H1 (cell line): Measurements from ENCODE around the gene BTBD9. TPM values are rescaled to one million over a fixed set of nuclear protein-coding genes. Genes with fewer than 3 reads are reported as not detected.

Experiments
- CTCF ChIA-PET: fragments of 300-600 bp; sonication (Branson Sonifier 250); formaldehyde crosslinking; loops from one replicate; lab custom pipeline; 2021; ENCODE audit not compliant: partially characterized antibody; lab: Charles Lee
- POLR2A ChIA-PET: fragments of 300-600 bp; sonication (Branson Sonifier 250); formaldehyde crosslinking; loops from one replicate; lab custom pipeline; 2021; ENCODE audit warnings: inconsistent platforms; ENCODE audit not compliant: partially characterized antibody; lab: Charles Lee
- DNase-seq, 2 experiments: peaks; one replicate each; pipeline versions ENCODE4 v3.0.0 to v3.0.0-alpha.2; 2010 to 2022; ENCODE audit warnings: low spot score in 2 of 2, low read depth in 1 of 2, mixed read lengths in 1 of 2
- FAIRE-seq: peaks from 2 replicates; lab custom pipeline; 2011; peaks lifted over from hg19 to GRCh38; lab: Jason Lieb, UNC
- H2AFZ ChIP-seq: 2 replicates; pipeline ENCODE4 v1.8.1; 2012; ENCODE audit warnings: low read length, inconsistent platforms
- H2AK5ac ChIP-seq: 2 replicates; pipeline ENCODE4 v1.6.1; 2013; ENCODE audit warnings: low read depth, low read length
- H2BK120ac ChIP-seq: replicated peaks from 2 replicates; pipeline ENCODE3; 2013; ENCODE audit warnings: low read depth, low read length, inconsistent platforms
- H2BK12ac ChIP-seq: 2 replicates; pipeline ENCODE4 v1.6.1; 2013; ENCODE audit warnings: low read depth, low read length
- H2BK15ac ChIP-seq: 2 replicates; pipeline ENCODE4 v1.6.1; 2013; ENCODE audit warnings: low read length
- H2BK20ac ChIP-seq: 2 replicates; pipeline ENCODE4 v1.6.1; 2013; ENCODE audit warnings: low read length
- H2BK5ac ChIP-seq: 2 replicates; pipeline ENCODE4 v1.6.1; 2013; ENCODE audit warnings: low read depth, low read length
- H3K14ac ChIP-seq: 2 replicates; pipeline ENCODE4 v1.6.1; 2013; ENCODE audit warnings: inconsistent platforms; ENCODE audit not compliant: insufficient read length
- H3K18ac ChIP-seq: 2 replicates; pipeline ENCODE4 v1.6.1; 2013; ENCODE audit warnings: low read length; ENCODE audit errors: extremely low read depth
- H3K23ac ChIP-seq: 2 replicates; pipeline ENCODE4 v1.6.1; 2013; ENCODE audit warnings: inconsistent platforms; ENCODE audit not compliant: insufficient read length
- H3K23me2 ChIP-seq: 2 replicates; pipeline ENCODE4 v1.6.1; 2013; ENCODE audit warnings: low read depth, low read length
- H3K27ac ChIP-seq: 2 replicates; pipeline ENCODE4 v1.6.1; 2011; ENCODE audit warnings: low read depth, low read length, inconsistent platforms
- H3K27me3 ChIP-seq, 4 experiments: replicated peaks in 1 of 4; 1 replicate in 1 of 4; 2 replicates in 3 of 4; pipeline versions ENCODE4 v1.6.1 to v1.8.1; 2011 to 2013; ENCODE audit warnings: low read length in 3 of 4, mild to moderate bottlenecking in 3 of 4, inconsistent platforms in 2 of 4, mixed read lengths in 2 of 4, moderate library complexity in 1 of 4; ENCODE audit not compliant: control insufficient read depth in 3 of 4, insufficient read depth in 3 of 4; ENCODE audit errors: extremely low read depth in 1 of 4
- H3K36me3 ChIP-seq, 4 experiments: 2 replicates each; pipeline versions ENCODE4 v1.6.1 to v1.8.1; 2011 to 2013; ENCODE audit warnings: mild to moderate bottlenecking in 4 of 4, low read length in 3 of 4, moderate library complexity in 2 of 4, control low read depth in 1 of 4, inconsistent platforms in 1 of 4; ENCODE audit not compliant: insufficient read depth in 4 of 4, control insufficient read depth in 2 of 4
- H3K4ac ChIP-seq: replicated peaks from 2 replicates; pipeline ENCODE3; 2013; ENCODE audit warnings: low read length, low read depth, mixed read lengths, inconsistent platforms; ENCODE audit not compliant: insufficient read length
- H3K4me1 ChIP-seq, 4 experiments: replicated peaks in 1 of 4; 1 replicate in 1 of 4; 2 replicates in 3 of 4; pipeline versions ENCODE4 v1.6.1 to v1.8.1; 2011 to 2013; ENCODE audit warnings: low read length in 3 of 4, inconsistent platforms in 2 of 4, mixed read lengths in 1 of 4; ENCODE audit not compliant: insufficient read depth in 4 of 4, control insufficient read depth in 3 of 4
- H3K4me2 ChIP-seq, 2 experiments: 2 replicates each; pipeline versions ENCODE4 v1.6.1 to v1.8.1; 2011 to 2013; ENCODE audit warnings: low read depth in 2 of 2, low read length in 2 of 2, control low read depth in 1 of 2, inconsistent platforms in 1 of 2, mild to moderate bottlenecking in 1 of 2; ENCODE audit not compliant: insufficient read depth in 1 of 2
- H3K4me3 ChIP-seq, 4 experiments: fragments of 200-600, 300-600 bp in 1 of 4; sonication (generic), shearing (Covaris generic), sonication (Bioruptor Twin) in 1 of 4; 2 replicates each; pipeline versions ENCODE4 v1.5.1 to v1.8.1; 2011 to 2016; ENCODE audit warnings: low read length in 4 of 4, low read depth in 3 of 4, control low read depth in 2 of 4, inconsistent platforms in 2 of 4, mild to moderate bottlenecking in 2 of 4, mixed read lengths in 1 of 4, moderate library complexity in 1 of 4; ENCODE audit not compliant: insufficient read depth in 2 of 4; ENCODE audit errors: extremely low read depth in 1 of 4
- H3K56ac ChIP-seq: replicated peaks from 2 replicates; pipeline ENCODE3; 2013; ENCODE audit warnings: low read depth, mild to moderate bottlenecking, mixed read lengths, low read length, inconsistent platforms; ENCODE audit not compliant: insufficient read length
- H3K79me1 ChIP-seq: 2 replicates; pipeline ENCODE4 v1.6.1; 2013; ENCODE audit warnings: low read depth, low read length, control low read depth
- H3K79me2 ChIP-seq, 2 experiments: 2 replicates each; pipeline versions ENCODE4 v1.6.1 to v1.8.1; 2012 to 2013; ENCODE audit warnings: low read length in 2 of 2, mild to moderate bottlenecking in 2 of 2, inconsistent platforms in 1 of 2; ENCODE audit not compliant: insufficient read depth in 2 of 2, control insufficient read depth in 1 of 2
- H3K9ac ChIP-seq, 4 experiments: replicated peaks in 1 of 4; 1 replicate in 1 of 4; 2 replicates in 3 of 4; pipeline versions ENCODE4 v1.6.1 to v1.8.1; 2011 to 2013; ENCODE audit warnings: low read depth in 3 of 4, low read length in 3 of 4, control low read depth in 2 of 4, mild to moderate bottlenecking in 2 of 4, moderate library complexity in 2 of 4, inconsistent platforms in 1 of 4; ENCODE audit errors: extremely low read depth in 1 of 4
- H3K9me3 ChIP-seq, 2 experiments: 2 replicates each; pipeline versions ENCODE4 v1.6.1 to v1.8.1; 2012 to 2013; ENCODE audit warnings: mild to moderate bottlenecking in 2 of 2, moderate library complexity in 2 of 2, control low read depth in 1 of 2, inconsistent platforms in 1 of 2, low read depth in 1 of 2, low read length in 1 of 2, mixed read lengths in 1 of 2; ENCODE audit not compliant: insufficient read depth in 2 of 2
- H4K20me1 ChIP-seq, 2 experiments: replicated peaks in 1 of 2; 2 replicates each; pipeline versions ENCODE3 to v1.8.1; 2011 to 2013; ENCODE audit warnings: inconsistent platforms in 2 of 2, low read length in 2 of 2, mild to moderate bottlenecking in 1 of 2; ENCODE audit not compliant: insufficient read depth in 2 of 2, control insufficient read depth in 1 of 2
- H4K5ac ChIP-seq: 2 replicates; pipeline ENCODE4 v1.6.1; 2013; ENCODE audit warnings: low read length, low read depth, mixed read lengths, inconsistent platforms; ENCODE audit not compliant: insufficient read length
- H4K8ac ChIP-seq: 2 replicates; pipeline ENCODE4 v1.8.0; 2013; ENCODE audit warnings: mild to moderate bottlenecking, moderate library complexity, low read length, inconsistent platforms; ENCODE audit not compliant: insufficient read depth; ENCODE audit errors: extremely low read depth
- H4K91ac ChIP-seq: replicated peaks from 2 replicates; pipeline ENCODE3; 2013; ENCODE audit warnings: low read length, mixed read lengths, inconsistent platforms; ENCODE audit not compliant: insufficient read length
- BACH1 ChIP-seq: IDR thresholded peaks from 2 replicates; pipeline ENCODE4 v1.6.1; 2012; ENCODE audit warnings: low read length, improper control_type of control experiment
- CBX8 ChIP-seq: fragments of 300-800, 300-1000 bp; sonication (generic); IDR thresholded peaks from 2 replicates; pipeline ENCODE4 v1.7.1; 2016; ENCODE audit warnings: low read depth, low read length, borderline replicate concordance
- CEBPB ChIP-seq: IDR thresholded peaks from 2 replicates; pipeline ENCODE4 v1.6.1; 2012; ENCODE audit warnings: low read depth, low read length
- EGR1 ChIP-seq: IDR thresholded peaks from 2 replicates; pipeline ENCODE4 v1.6.1; 2011; ENCODE audit warnings: low read depth, low read length, borderline replicate concordance
- RFX5 ChIP-seq: IDR thresholded peaks from 2 replicates; pipeline ENCODE4 v1.6.1; 2011; ENCODE audit warnings: low read depth, low read length, improper control_type of control experiment, borderline replicate concordance
- SP1 ChIP-seq: IDR thresholded peaks from 2 replicates; pipeline ENCODE4 v1.6.1; 2011; ENCODE audit warnings: low read depth, low read length
- YY1 ChIP-seq: IDR thresholded peaks from 2 replicates; pipeline ENCODE4 v1.6.1; 2011; ENCODE audit warnings: low read depth, mild to moderate bottlenecking, low read length
- polyA plus RNA-seq, 7 experiments: library from polyadenylated mRNA; depleted of rRNA in 3 of 7; stranded (reverse) in 5 of 7; unstranded in 2 of 7; fragments of >200 nt in 5 of 7; fragments of 200-250 nt in 2 of 7; gene quantifications; 1 replicate in 5 of 7; 2 replicates in 1 of 7; 4 replicates in 1 of 7; pipeline versions ENCODE4 v1.2.1 to v1.2.3, GENCODE V29; 2011 to 2013; ENCODE audit warnings: missing spikeins in 2 of 7, mixed read lengths in 2 of 7
- total RNA-seq: library from RNA; stranded (reverse); fragmentation: NEBNext Ultra II Directional; extraction: Animal tissue kit (Norgen Biotek cat#: 25700); gene quantifications from 2 replicates; pipeline ENCODE4 v1.2.1, GENCODE V29; 2021

BTBD9 gene
- total and polyA plus RNA-seq, 2 of the 8 experiments (the other 6 are each of a cell fraction or from before 2014, with no cell fraction given), result 0.92 to 4.1 TPM

DNA sequence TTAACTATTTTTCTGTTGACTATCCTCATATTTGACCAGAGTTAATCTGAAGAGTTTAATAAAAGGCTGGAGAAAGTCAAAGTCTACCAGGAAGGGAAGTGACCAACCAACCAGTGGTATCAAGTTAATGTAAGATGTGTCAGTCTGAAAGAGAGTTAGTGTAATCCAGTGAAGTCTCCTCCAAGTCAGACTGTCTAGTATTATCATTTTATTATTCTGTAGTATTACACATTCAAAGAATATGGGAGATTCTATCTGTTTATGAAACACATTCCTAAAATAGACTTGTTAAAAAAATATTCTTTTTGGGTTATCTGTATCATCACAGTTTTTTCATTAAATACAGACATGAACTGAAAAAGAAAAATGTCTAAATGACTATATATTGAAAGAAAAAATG, 194.4 kb downstream of the BTBD9 start:
- no peaks in the 10 kb centered on the region for H3K79me2 ChIP-seq
- POLR2A ChIA-PET, result no interaction called here
- H4K5ac ChIP-seq, result no peak overlapping the region
- no peaks in the 10 kb centered on the region for H3K9me3 ChIP-seq
- H3K56ac ChIP-seq, result no peak overlapping the region
- TF ChIP-seq BACH1 (no peak), YY1 (no peak), CEBPB (no peak), EGR1 (no peak), CBX8 (no peak), SP1 (no peak), RFX5 (no peak)
- TF ChIP-seq, all 59 proteins: peak for 0
- CTCF ChIA-PET, result no interaction called here
- Histone ChIP-seq H4K20me1 (no peaks in the 10 kb centered on the region), H3K4me3 (no peak overlapping the region), H3K4me2 (no peak overlapping the region), H3K4ac (no peak overlapping the region), H3K9ac (no peak overlapping the region), H2BK15ac (no peak overlapping the region), H2AFZ (no peak overlapping the region), H3K27ac (no peak overlapping the region), H3K18ac (no peak overlapping the region), H4K8ac (no peak overlapping the region), H3K36me3 (no peaks in the 10 kb centered on the region), H2AK5ac (no peak overlapping the region), H2BK20ac (no peak overlapping the region), H2BK120ac (no peak overlapping the region), H3K23ac (no peak overlapping the region), H3K79me1 (no peaks in the 10 kb centered on the region), H3K23me2 (no peaks in the 10 kb centered on the region), H4K91ac (no peak overlapping the region), H2BK5ac (no peak overlapping the region), H3K4me1 (no peaks in the 10 kb centered on the region), H3K27me3 (peaks cover 0 to 1% (median 0%) of the 10 kb centered on the region in 4 experiments; a peak in 1 of 7 replicates), H3K14ac (no peak overlapping the region), H2BK12ac (no peak overlapping the region)
- no peak for DNase-seq
- FAIRE-seq, result no peak
